Suprapubic skin (tissue), 4 donors: ENCODE data around the gene PAM16.

ENCODE experiments used
- CTCF ChIP-seq, 2 donors: fragments of 200-600 bp in 1 of 2; fragments of 450-650 bp in 1 of 2; sonication (generic) in 1 of 2; IDR thresholded peaks; one replicate each; pipeline ENCODE4 v1.5.1; 2016 to 2019; ENCODE audit warnings: antibody characterized with exemption in 2 of 2, mild to moderate bottlenecking in 1 of 2, moderate library complexity in 1 of 2
- EP300 ChIP-seq: sonication (generic); formaldehyde crosslinking; IDR thresholded peaks from one replicate; pipeline ENCODE4 v1.6.1; 2017; ENCODE audit warnings: antibody characterized with exemption
- POLR2AphosphoS5 ChIP-seq, 3 donors: sonication (generic); formaldehyde crosslinking; IDR thresholded peaks; one replicate each; pipeline ENCODE4 v1.6.1; 2017; ENCODE audit warnings: antibody characterized with exemption in 3 of 3

DNA sequence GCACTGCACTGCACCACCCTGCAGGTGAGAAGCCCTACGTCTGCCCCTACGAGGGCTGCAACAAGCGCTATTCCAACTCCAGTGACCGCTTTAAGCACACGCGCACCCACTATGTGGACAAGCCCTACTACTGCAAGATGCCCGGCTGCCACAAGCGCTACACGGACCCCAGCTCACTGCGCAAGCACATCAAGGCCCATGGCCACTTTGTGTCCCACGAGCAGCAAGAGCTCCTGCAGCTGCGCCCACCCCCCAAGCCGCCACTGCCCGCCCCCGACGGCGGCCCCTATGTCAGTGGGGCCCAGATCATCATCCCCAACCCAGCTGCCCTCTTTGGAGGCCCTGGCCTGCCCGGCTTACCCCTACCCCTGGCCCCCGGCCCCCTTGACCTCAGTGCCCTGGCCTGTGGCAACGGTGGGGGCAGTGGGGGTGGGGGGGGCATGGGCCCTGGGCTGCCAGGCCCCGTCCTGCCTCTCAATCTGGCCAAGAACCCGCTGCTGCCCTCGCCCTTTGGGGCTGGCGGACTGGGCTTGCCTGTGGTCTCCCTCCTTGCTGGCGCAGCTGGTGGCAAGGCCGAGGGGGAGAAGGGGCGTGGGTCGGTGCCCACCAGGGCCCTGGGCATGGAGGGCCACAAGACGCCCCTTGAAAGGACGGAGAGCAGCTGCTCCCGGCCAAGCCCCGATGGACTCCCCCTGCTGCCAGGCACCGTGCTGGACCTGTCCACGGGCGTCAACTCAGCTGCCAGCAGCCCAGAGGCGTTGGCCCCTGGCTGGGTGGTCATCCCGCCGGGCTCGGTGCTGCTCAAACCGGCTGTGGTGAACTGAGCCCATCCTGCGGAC is 14.2 kb downstream of the PAM16 start:
- TF ChIP-seq CTCF (IDR thresholded peaks at IDR 0.05), result no peak
- TF ChIP-seq POLR2AphosphoS5 (IDR thresholded peaks at IDR 0.05), result no peak
- no peak for TF ChIP-seq EP300
